Measurements from ENCODE around the gene CCR7. TPM values are rescaled to one million over a fixed set of nuclear protein-coding genes. Genes with fewer than 3 reads are reported as not detected.

The CCR7 gene
- total RNA-seq: 1 to 10 TPM in 3 of 6 donors, under 1 TPM in 1, not detected in 2; 0.30 to 2.8 (median 1.4) TPM

DNA sequence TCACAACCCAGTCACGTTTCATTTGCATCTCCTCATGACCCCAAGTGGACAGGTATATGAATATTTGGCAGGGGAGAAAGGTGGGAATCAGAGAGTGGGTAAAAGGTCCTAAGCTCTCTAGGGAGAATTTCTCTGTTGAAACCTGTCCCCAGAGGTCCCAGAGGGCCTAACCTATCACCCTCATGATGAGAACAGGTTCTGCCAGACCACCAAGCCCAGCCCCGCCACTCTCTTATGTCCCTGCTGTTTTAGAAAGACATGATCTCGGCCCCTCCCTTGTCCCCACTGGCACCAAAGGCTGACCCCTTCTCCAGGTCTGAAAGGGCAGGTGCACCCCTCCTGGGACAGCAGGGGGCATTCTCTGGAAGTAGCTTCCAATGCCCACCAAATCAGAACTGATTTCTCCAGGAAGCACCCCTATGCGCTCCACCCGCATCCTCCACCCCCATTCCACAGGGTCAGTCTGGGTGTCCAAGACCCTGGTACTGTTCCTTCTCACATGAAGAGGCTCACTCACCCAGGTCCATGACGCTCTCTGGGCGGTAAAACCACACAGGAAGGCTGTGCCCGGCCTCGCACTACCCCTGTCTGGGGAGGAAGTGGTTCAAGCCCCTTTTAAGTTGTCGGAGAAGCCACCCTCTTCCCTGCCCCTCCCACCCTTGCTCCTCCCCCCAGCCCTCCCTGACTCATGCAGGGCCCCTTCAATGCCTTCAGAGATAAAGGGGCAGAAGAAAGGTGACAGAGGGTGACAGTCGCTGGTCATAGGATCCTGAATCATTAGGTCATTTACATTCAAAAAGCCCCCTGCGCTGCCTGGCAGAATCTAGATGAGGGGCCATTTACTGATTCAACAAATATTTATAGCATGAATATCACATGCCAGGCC lies at the start of gene CCR7:
TSS of gene CCR7 (minus strand) at position 590 of the 886 bp plus-strand sequence. CDS start at position 527, 63 bp downstream.
- no peak for TF ChIP-seq POLR2A (IDR thresholded peaks at IDR 0.05)
- TF ChIP-seq, protein P1, sequence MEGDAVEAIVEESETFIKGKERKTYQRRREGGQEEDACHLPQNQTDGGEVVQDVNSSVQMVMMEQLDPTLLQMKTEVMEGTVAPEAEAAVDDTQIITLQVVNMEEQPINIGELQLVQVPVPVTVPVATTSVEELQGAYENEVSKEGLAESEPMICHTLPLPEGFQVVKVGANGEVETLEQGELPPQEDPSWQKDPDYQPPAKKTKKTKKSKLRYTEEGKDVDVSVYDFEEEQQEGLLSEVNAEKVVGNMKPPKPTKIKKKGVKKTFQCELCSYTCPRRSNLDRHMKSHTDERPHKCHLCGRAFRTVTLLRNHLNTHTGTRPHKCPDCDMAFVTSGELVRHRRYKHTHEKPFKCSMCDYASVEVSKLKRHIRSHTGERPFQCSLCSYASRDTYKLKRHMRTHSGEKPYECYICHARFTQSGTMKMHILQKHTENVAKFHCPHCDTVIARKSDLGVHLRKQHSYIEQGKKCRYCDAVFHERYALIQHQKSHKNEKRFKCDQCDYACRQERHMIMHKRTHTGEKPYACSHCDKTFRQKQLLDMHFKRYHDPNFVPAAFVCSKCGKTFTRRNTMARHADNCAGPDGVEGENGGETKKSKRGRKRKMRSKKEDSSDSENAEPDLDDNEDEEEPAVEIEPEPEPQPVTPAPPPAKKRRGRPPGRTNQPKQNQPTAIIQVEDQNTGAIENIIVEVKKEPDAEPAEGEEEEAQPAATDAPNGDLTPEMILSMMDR (IDR thresholded peaks at IDR 0.05): no peak
- no peak for TF ChIP-seq POLR2AphosphoS5 (IDR thresholded peaks at IDR 0.05)
- TF ChIP-seq EP300 (IDR thresholded peaks at IDR 0.05): no peak
- peak within 1 kb of the TSS in 2 of 4 donors; percentile 1 to 3 for H3K4me3 ChIP-seq
- no peaks in the 10 kb centered on the region for H3K9me3 ChIP-seq
- no peaks in the 10 kb centered on the region for H3K27me3 ChIP-seq
- peak within 1 kb of the TSS in 1 of 4 donors; percentile 24 for H3K27ac ChIP-seq
- 61 to 69% methylated on average over 4 to 12 of the region's 12 CpGs for WGBS, 2 donors
- peaks cover 5 to 10% (median 6%) of the 10 kb centered on the region in 4 donors for H3K4me1 ChIP-seq
- H3K36me3 ChIP-seq: no peaks in the 10 kb centered on the region
- ATAC-seq (ENCODE audit: low FRiP score in 2 of 2) (no peak), DNase-seq (no peak)

- peaks cover under 1 to 12% (median 10%) of the 10 kb centered on the region in 4 donors for H3K4me1 ChIP-seq
- 84% methylated on average over 11 to 13 of the region's 13 CpGs for WGBS, 2 donors
Measured at GRCh38 chr17:40614431-40615067, 49.3 kb upstream of the CCR7 start.

GRCh38 chr17:40613467-40614154 lies 48.3 kb upstream of the CCR7 start:
- TF ChIP-seq POLR2A (IDR thresholded peaks at IDR 0.05) (no peak), EP300 (IDR thresholded peaks at IDR 0.05) (no peak), POLR2AphosphoS5 (IDR thresholded peaks at IDR 0.05) (no peak)
- TF ChIP-seq, protein P1 (IDR thresholded peaks at IDR 0.05): no peak
- ATAC-seq (ENCODE audit: low FRiP score in 2 of 2): no peak
- Histone ChIP-seq H3K27ac (no peak overlapping the region), H3K27me3 (no peaks in the 10 kb centered on the region), H3K4me3 (no peak overlapping the region), H3K4me1 (peaks cover 2 to 21% (median 11%) of the 10 kb centered on the region in 4 donors), H3K9me3 (no peaks in the 10 kb centered on the region), H3K36me3 (no peaks in the 10 kb centered on the region)
- WGBS, 2 donors: 82 to 84% methylated on average over 5 of the region's 5 CpGs
- no peak for DNase-seq

More at GRCh38 chr17:40614431-40615067, 49.3 kb upstream of the CCR7 start:
- H3K27me3 ChIP-seq: no peaks in the 10 kb centered on the region
- no peak for TF ChIP-seq POLR2AphosphoS5 (IDR thresholded peaks at IDR 0.05)
- TF ChIP-seq, protein P1 (IDR thresholded peaks at IDR 0.05): no peak
- TF ChIP-seq EP300 (IDR thresholded peaks at IDR 0.05): no peak
- no peak for TF ChIP-seq POLR2A (IDR thresholded peaks at IDR 0.05)
- no peak overlapping the region for H3K4me3 ChIP-seq
- no peaks in the 10 kb centered on the region for H3K36me3 ChIP-seq
- DNase-seq: peak in 1 of 2 donors; percentile 32
- H3K27ac ChIP-seq: no peak overlapping the region
- no peak for ATAC-seq (ENCODE audit: low FRiP score in 2 of 2)
- H3K9me3 ChIP-seq: no peaks in the 10 kb centered on the region

DNA sequence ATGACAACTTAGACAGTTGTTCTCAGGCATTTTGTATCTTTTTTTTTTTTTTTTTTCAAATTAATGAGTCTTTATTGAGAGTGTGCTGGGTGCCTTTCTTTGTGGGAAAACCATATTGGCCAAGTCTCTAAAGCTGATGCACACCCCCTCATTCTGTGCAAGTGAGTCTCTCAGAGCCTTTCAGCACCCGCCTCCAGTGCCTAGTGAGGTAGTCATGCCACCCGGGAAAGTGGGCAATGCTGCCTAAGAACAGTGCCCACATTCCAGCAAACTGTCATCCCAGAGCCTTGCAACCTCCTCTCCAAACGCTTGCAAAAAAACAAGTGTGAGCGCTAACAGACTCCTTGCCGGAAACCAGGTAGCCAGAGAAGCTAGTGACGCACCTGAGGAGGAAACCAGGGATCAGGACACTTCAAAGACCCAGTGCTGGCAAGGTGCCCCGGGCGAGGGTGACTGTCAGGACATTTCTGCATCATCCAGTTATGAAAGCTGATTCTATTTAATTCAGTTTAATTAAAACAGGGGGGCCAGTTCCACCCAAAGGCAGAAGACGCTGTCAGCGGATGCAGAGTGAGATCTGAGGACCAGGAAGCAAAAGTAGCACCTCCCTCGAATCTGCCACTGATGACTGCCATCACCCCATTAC lies 47.5 kb upstream of the CCR7 start:
- Histone ChIP-seq H3K27ac (no peak overlapping the region), H3K4me1 (peaks cover 9 to 28% (median 17%) of the 10 kb centered on the region in 4 donors), H3K36me3 (no peaks in the 10 kb centered on the region), H3K27me3 (no peaks in the 10 kb centered on the region), H3K9me3 (no peaks in the 10 kb centered on the region), H3K4me3 (no peak overlapping the region)
- no peak for DNase-seq
- 72 to 79% methylated on average over 11 of the region's 11 CpGs for WGBS, 2 donors
- TF ChIP-seq, protein P1 (IDR thresholded peaks at IDR 0.05): no peak
- TF ChIP-seq POLR2A (IDR thresholded peaks at IDR 0.05) (no peak), EP300 (IDR thresholded peaks at IDR 0.05) (no peak), POLR2AphosphoS5 (IDR thresholded peaks at IDR 0.05) (no peak)
- no peak for ATAC-seq (ENCODE audit: low FRiP score in 2 of 2)
